ENCODE results near the gene CLECL1.

CLECL1 gene

DNA sequence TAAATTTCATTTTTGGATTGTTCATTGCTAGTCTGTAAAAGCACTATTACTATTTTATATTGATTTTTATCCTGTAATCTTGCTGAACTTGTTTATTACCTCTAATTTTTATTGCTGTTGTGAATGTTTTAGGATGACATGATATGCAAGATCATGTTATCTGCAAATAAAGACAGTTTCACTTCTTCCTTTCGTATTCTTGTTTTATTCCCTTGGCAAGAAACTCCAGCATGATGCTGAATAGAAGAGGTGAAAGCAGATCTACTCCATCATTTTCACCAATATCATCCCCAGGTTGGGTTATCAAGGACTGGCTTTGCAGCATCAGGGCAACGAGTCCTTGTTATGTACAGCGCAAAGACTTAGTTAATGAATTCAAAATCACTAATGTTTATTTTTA, 2.7 kb upstream of the CLECL1 start:
- no peak for DNase-seq (ENCODE audit: low read depth in 2 of 2)
- TF ChIP-seq, protein P1, sequence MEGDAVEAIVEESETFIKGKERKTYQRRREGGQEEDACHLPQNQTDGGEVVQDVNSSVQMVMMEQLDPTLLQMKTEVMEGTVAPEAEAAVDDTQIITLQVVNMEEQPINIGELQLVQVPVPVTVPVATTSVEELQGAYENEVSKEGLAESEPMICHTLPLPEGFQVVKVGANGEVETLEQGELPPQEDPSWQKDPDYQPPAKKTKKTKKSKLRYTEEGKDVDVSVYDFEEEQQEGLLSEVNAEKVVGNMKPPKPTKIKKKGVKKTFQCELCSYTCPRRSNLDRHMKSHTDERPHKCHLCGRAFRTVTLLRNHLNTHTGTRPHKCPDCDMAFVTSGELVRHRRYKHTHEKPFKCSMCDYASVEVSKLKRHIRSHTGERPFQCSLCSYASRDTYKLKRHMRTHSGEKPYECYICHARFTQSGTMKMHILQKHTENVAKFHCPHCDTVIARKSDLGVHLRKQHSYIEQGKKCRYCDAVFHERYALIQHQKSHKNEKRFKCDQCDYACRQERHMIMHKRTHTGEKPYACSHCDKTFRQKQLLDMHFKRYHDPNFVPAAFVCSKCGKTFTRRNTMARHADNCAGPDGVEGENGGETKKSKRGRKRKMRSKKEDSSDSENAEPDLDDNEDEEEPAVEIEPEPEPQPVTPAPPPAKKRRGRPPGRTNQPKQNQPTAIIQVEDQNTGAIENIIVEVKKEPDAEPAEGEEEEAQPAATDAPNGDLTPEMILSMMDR (IDR thresholded peaks at IDR 0.05; ENCODE audit: low read depth, low read length): no peak
- H3K4me3 ChIP-seq (replicated peaks in 1 of 2; ENCODE audit: low read depth in 2 of 2, low read length in 2 of 2): no peak overlapping the region

DNA sequence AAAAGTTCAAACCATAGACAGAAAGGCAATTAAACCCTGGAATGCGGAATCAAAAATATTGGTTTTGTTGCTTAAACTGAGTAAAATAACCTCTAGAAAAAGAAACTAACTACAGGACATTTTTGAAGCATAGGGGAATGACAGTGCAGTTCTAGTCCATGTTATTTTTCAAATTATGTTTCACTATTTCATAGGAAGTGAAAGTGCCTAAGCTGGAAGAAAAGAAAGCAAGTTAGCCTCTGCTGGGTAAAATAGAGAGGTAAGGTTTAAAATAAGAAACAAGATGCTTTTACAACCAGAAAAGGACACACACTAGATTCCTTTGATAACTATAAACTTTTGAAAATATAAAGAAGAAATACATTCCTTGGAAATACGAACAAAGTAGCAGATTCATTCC, 1.1 kb downstream of the CLECL1 start:
- TF ChIP-seq, protein P1 (IDR thresholded peaks at IDR 0.05; ENCODE audit: low read depth, low read length): no peak
- no peak overlapping the region for H3K4me3 ChIP-seq (replicated peaks in 1 of 2; ENCODE audit: low read depth in 2 of 2, low read length in 2 of 2)
- DNase-seq (ENCODE audit: low read depth in 2 of 2): no peak

DNA sequence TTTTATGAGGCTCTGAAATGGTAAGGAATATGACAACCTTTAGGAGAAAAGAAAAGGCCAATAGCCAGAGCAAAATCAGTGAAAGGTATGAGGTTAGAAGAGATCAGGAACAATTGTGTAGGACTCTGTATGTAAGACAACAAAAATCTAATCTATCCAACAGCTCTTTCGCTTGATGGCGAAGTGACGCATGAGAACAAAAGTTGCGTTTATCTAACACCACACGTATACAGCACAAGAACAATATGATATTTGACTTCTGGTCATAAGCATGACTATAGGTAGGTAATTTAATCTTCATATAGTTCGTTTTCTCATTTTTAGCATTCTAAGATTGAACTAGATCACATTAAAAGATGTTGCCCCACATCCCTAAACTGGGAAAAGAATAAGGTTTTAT, 1.5 kb downstream of the CLECL1 start:
- H3K4me3 ChIP-seq (replicated peaks in 1 of 2; ENCODE audit: low read depth in 2 of 2, low read length in 2 of 2): no peak overlapping the region
- DNase-seq (ENCODE audit: low read depth in 2 of 2): no peak

DNA sequence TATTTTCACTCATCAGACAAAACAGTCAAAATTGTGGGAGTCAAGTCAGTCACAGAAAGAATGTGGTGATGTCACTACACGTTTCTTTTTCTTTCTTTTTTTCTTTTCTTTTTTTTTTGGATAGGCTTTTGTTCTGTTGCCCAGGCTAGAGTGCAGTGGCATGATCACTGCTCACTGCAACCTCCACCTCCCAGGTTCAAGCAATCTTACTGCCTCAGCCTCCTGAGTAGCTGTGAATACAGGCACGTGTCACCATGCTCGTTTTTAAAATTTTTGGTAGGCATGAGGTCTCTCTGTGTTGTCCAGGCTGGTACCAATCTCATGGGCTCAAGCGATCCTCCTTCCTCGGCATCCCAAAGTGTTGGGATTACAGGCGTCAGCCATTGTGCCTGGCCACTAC, 2.3 kb downstream of the CLECL1 start:
- no peak overlapping the region for H3K4me3 ChIP-seq (replicated peaks in 1 of 2; ENCODE audit: low read depth in 2 of 2, low read length in 2 of 2)
- TF ChIP-seq, protein P1 (IDR thresholded peaks at IDR 0.05; ENCODE audit: low read depth, low read length): no peak

More for the DNA sequence above, 1.5 kb downstream of the CLECL1 start:
- TF ChIP-seq, protein P1 (IDR thresholded peaks at IDR 0.05; ENCODE audit: low read depth, low read length): no peak

DNA sequence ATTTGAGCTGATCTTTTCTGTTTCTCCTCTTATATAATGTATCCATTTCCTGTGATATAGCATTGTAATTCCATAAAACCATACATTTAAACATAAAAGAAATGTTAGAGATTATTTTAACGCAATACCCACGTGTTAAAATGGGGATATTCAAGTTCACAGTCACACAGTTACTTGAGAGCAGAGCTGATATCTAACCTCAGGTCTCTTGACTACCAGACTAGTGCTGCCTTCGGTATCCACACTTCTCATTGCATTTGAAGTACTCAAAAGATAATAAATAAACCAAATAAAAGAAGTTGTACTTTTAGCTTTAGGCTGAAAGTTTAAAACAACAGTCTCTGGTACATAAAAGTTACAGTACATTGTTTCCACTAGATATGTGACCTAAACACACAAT, 2.9 kb downstream of the CLECL1 start:
- TF ChIP-seq, protein P1 (IDR thresholded peaks at IDR 0.05; ENCODE audit: low read depth, low read length): no peak
- no peak for DNase-seq (ENCODE audit: low read depth in 2 of 2)
- no peak overlapping the region for H3K4me3 ChIP-seq (replicated peaks in 1 of 2; ENCODE audit: low read depth in 2 of 2, low read length in 2 of 2)

More for the DNA sequence above, 2.3 kb downstream of the CLECL1 start:
- DNase-seq (ENCODE audit: low read depth in 2 of 2): no peak

DNA sequence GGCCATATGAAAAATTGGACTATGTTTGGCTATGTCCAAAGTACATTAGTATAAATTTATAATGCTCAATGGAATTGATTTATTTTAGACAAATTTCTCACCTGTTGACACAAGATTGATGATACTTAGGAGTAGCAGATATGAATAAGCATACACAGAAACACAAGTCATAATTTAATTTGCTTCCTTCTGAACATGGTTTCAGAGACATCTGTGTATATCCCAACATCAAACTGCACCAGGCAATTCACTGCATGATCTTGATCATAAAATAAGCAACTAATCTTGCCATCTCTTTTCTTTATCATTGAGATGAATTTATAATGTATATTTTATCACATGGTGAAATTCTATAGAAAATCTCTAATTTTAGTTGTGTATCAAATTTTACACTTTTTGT, 3.8 kb downstream of the CLECL1 start:
- no peak overlapping the region for H3K4me3 ChIP-seq (replicated peaks in 1 of 2; ENCODE audit: low read depth in 2 of 2, low read length in 2 of 2)
- TF ChIP-seq, protein P1 (IDR thresholded peaks at IDR 0.05; ENCODE audit: low read depth, low read length): no peak
- no peak for DNase-seq (ENCODE audit: low read depth in 2 of 2)

DNA sequence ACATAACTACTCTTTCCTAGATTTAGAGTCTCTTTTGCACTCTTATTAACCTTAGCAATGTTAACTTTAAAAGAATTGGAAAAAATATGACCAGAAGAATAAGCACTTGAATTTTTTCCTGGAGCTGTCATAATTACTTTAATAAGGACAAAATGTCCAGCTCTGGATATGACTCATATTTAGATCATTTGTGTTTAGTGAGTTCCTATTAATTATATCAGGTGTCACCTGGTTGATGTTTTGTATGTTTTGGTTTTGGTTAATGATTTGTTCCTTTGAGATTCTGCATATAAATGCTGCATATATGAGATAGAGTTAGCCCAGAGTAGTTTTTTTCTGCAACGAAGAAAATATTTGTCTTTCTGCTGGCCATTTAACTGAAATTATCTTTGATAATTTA, 5.1 kb downstream of the CLECL1 start:
- DNase-seq (ENCODE audit: low read depth in 2 of 2): no peak
- H3K4me3 ChIP-seq (replicated peaks in 1 of 2; ENCODE audit: low read depth in 2 of 2, low read length in 2 of 2): no peak overlapping the region
- TF ChIP-seq, protein P1 (IDR thresholded peaks at IDR 0.05; ENCODE audit: low read depth, low read length): no peak
